Progenitor cell of endocrine pancreas (in vitro differentiated cells): Measurements from ENCODE around the gene XKR7. TPM values are rescaled to one million over a fixed set of nuclear protein-coding genes. Genes with fewer than 3 reads are reported as not detected.
A peak's percentile ranks its signal among the peaks of the same experiment; 100 is the strongest.

Experiments used
- DNase-seq: peaks from one replicate; pipeline ENCODE4 v3.0.0; 2021; ENCODE audit warnings: low spot score; ENCODE audit not compliant: unreplicated experiment
- H3K27ac Mint-ChIP-seq: 2 replicates; pipeline ENCODE4 v1.8.0; 2021; ENCODE audit warnings: mild to moderate bottlenecking, moderate library complexity, mixed read lengths
- H3K27me3 Mint-ChIP-seq: 2 replicates; pipeline ENCODE4 v1.8.0; 2021; ENCODE audit warnings: mixed read lengths
- H3K36me3 Mint-ChIP-seq: 2 replicates; pipeline ENCODE4 v1.8.0; 2022; ENCODE audit warnings: mixed read lengths; ENCODE audit not compliant: insufficient read depth
- H3K4me1 Mint-ChIP-seq: 2 replicates; pipeline ENCODE4 v1.8.0; 2021; ENCODE audit warnings: low read depth, mixed read lengths
- H3K4me3 Mint-ChIP-seq: 2 replicates; pipeline ENCODE4 v1.8.0; 2021; ENCODE audit warnings: low read depth, mild to moderate bottlenecking, moderate library complexity, mixed read lengths
- H3K9me3 Mint-ChIP-seq: 2 replicates; pipeline ENCODE4 v1.8.0; 2021; ENCODE audit warnings: low read depth, mixed read lengths
- CTCF ChIP-seq: fragments of 200-600 bp; sonication (generic); IDR thresholded peaks from one replicate; pipeline ENCODE4 v1.5.0; 2021; ENCODE audit warnings: antibody characterized with exemption, mild to moderate bottlenecking; ENCODE audit not compliant: unreplicated experiment
- total RNA-seq: library from RNA; stranded (reverse); gene quantifications from 2 replicates; pipeline ENCODE4 v1.2.1, GENCODE V29; 2021

XKR7 gene
- total RNA-seq, 1 donor from 2014 or later: 2.7 TPM

- Mint-ChIP-seq H3K27me3 (peaks cover 59% of the 10 kb centered on the region), H3K27ac (no peak overlapping the region)
Observed at GRCh38 chr20:32021091-32021490, 53.1 kb downstream of the XKR7 start.

GRCh38 chr20:32024683-32025295, 56.8 kb downstream of the XKR7 start:
- Mint-ChIP-seq H3K9me3 (no peaks in the 10 kb centered on the region), H3K4me3 (no peak overlapping the region), H3K27ac (peak overlapping the region; percentile 20), H3K36me3 (no peaks in the 10 kb centered on the region), H3K4me1 (no peaks in the 10 kb centered on the region), H3K27me3 (peaks cover 55% of the 10 kb centered on the region)
- TF ChIP-seq CTCF: no peak
- no peak for DNase-seq

More at GRCh38 chr20:32021091-32021490, 53.1 kb downstream of the XKR7 start:
- Mint-ChIP-seq H3K36me3 (no peaks in the 10 kb centered on the region), H3K4me3 (peak overlapping the region; percentile 53), H3K4me1 (peaks cover 7% of the 10 kb centered on the region), H3K9me3 (no peaks in the 10 kb centered on the region)
- DNase-seq: no peak
- TF ChIP-seq CTCF: no peak

- DNase-seq: no peak
- Mint-ChIP-seq H3K36me3 (no peaks in the 10 kb centered on the region), H3K27ac (no peak overlapping the region), H3K9me3 (no peaks in the 10 kb centered on the region), H3K27me3 (peaks cover 52% of the 10 kb centered on the region), H3K4me1 (no peaks in the 10 kb centered on the region), H3K4me3 (no peak overlapping the region)
- TF ChIP-seq CTCF: no peak
Observed at GRCh38 chr20:32027643-32028042, 59.7 kb downstream of the XKR7 start.

- TF ChIP-seq CTCF: no peak
- no peak overlapping the region for H3K4me3 Mint-ChIP-seq
- DNase-seq: peak; percentile 33
- no peaks in the 10 kb centered on the region for H3K36me3 Mint-ChIP-seq
- H3K27ac Mint-ChIP-seq: no peak overlapping the region
- no peaks in the 10 kb centered on the region for H3K9me3 Mint-ChIP-seq
- H3K4me1 Mint-ChIP-seq: no peaks in the 10 kb centered on the region
- peaks cover 54% of the 10 kb centered on the region for H3K27me3 Mint-ChIP-seq
Observed at GRCh38 chr20:32028647-32029372, 60.9 kb downstream of the XKR7 start.

- Mint-ChIP-seq H3K36me3 (no peaks in the 10 kb centered on the region), H3K4me3 (no peak overlapping the region), H3K27ac (no peak overlapping the region), H3K27me3 (peaks cover 58% of the 10 kb centered on the region), H3K4me1 (no peaks in the 10 kb centered on the region), H3K9me3 (no peaks in the 10 kb centered on the region)
- DNase-seq: no peak
- TF ChIP-seq CTCF: no peak
Observed at GRCh38 chr20:32029561-32029960, 61.6 kb downstream of the XKR7 start.
